Right kidney (tissue), 1 donor: ENCODE measurements around the gene UBE2D3.
A peak's percentile ranks its signal among the peaks of the same experiment; 100 is the strongest.

ENCODE experiments used
- DNase-seq: peaks from one replicate; pipeline ENCODE4 v3.0.0-alpha.2; 2016

UBE2D3 gene

DNA sequence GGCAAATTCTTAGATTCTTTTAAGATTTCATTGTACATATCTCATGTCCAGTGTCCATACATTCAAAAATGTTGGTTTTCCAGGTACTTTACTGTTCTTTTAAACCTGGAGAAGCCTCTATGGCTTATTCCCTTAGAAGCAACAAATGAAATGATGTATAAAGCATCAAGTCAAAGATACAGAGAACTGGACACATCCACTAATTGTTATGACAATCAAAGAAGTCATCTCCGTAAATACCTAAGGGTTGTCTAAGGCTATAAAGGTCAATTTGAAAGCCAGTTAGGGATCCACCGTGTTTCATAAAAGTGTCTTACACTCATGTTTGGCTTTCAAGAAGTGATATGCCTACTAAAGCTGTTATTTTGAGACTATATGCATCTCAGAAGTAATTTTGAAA lies 32.4 kb downstream of the UBE2D3 start:
- no peak for DNase-seq

DNA sequence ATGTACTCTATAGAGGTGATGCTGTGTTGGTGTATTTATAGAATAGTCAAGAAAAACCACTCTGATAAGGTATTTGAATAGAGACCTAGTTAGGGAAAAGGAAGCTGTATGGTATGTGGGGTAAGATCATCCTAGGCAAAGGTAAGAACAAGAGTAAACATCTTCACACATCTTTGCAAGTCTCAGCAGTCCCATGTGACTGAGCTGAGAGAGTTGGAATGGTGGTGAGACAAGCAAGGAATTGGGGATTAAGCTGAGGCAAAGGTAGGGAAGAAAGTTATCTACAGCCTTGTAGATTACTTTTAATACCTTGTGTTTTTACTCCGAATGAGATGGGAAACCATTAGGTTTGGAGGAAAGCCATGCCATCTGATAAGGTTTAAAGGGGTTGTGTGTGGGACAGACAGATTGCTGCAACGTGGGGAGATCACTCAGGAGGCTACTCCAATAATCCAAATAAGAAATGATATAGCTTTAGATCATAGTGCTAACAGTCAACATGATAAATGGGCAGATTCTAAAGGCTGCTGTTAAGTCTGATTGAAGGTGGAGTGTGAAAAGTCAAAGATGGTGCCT lies 34.9 kb downstream of the UBE2D3 start:
- no peak for DNase-seq

DNA sequence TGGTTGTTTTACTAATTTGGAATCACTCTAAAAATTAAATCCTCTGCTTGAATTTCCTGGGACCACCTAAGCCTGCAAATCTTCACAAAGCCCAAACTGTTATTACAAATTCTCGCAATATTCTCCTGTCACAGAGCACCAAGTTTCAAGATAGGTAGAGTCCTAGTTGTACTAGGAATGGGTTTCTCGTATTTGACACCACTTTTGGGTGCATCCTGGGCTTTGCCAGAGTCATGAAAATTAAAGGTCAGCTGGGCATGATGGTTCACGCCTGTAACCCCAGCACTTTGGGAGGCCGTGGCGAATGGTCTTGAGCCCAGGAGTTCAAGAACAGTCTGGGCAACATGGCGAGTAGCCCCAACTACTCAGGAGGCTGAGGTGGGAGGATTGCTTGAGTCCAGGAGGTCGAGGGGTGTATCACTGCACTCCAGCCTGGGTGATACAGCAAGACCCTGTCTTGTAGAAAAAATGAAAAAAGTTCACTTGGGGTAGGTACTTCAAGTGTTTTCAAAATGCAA lies 36.0 kb downstream of the UBE2D3 start:
- DNase-seq: no peak

DNA sequence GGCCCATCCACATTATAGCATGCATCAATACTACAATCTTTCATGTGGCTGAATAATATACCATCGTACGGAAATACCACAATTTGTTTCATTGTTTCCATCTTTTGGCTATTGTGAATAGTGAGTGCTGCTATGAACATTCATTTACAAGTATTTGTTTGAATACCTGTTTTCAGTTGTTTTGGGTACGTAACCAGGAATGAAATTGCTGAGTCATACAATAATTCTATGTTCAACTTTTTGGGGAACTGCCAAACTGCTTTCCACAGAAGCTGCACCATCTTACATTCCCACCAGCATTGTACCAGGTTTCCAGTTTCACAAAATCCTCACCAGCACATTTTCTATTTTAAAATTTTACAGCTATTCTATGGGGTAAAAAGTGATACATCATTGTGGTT lies 38.0 kb downstream of the UBE2D3 start:
- no peak for DNase-seq

DNA sequence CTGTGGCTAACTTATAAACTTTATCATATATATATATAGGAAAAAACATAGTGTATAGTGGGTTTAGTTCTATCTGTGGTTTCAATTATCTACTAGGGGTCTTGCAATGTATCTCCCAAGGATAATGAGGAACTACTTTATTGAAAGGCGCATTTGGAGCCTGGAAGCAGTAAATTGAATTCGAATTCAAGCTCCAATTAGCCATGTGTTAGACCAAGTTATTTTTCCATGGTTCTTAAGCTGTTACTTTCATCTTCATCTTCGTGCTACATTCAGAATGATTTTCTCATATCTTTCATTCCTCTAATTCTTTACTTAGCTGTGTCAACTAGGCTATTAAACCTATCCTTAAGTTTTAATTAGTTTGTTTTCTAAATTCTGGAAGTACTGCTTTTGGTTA lies 39.4 kb downstream of the UBE2D3 start:
- no peak for DNase-seq

DNA sequence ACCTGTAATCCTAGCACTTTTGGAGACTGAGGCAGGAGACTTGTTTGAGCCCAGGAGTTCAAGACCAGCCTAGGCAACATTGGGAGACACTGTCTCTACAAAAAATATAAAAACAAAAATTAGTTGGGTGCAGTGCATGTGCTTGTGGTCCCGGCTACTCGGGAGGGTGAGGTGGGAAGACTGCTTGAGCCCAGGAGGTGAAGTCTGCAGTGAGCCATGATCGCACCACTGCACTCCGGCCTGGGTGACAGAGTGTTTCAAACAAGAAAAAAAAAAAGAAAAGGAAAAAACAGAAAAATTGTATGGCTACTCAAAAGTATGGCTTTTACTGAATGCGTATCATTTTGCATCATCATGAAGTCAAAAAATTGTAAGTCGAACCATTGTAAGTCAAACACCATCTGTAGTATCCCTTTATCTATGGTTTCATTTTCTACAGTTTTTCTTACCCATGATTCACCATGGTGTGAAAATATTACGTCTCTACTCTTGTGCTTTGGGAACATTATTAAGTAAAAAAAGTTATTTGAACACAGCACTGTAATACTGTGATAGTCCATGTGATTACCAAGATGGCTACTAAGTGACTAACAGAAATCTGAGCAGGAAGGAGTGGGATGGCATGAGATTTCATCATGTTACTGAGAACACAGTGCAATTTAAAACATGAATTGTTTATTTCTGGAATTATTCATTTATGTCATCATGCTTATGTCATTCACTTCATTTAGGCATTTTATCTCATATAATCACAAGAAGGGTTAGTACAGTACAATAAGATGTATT lies 40.1 kb downstream of the UBE2D3 start:
- no peak for DNase-seq

DNA sequence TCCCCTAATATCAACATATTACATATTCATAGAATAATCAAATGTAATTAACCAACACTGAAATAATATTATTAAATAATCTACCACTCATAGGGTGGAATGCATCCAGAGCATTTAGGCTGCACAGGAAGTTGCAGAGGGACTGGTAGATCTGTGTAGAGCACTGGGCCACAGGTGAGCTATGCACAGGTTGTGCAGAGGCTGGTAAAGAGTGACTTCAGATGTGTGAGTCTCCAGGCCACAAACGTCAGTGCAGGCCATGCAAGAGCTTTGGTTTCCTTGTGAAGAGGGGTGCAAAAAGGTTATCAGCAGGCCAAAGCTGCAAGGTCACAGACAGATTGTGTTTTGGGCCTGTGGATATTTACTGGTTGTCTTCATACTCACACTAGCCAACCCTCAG lies 41.1 kb downstream of the UBE2D3 start:
- DNase-seq: no peak

DNA sequence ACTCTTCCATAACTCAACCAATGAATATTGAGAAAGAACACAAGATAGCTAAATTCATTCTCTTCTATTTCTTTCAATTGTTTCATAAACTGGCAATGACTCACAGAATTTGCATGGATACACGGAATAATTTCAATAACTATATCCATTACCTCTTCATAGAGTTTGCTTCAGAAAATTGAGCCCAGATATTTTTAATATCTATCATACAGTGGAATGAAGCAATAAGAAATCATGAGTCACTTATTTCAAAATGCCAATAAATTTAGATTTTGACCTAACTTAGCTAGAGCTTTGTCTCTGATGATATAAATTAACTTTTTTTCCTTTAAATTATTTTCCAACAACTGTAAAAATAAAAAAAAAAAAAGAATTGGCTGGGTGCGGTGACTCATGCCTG lies 44.3 kb downstream of the UBE2D3 start:
- DNase-seq: no peak

DNA sequence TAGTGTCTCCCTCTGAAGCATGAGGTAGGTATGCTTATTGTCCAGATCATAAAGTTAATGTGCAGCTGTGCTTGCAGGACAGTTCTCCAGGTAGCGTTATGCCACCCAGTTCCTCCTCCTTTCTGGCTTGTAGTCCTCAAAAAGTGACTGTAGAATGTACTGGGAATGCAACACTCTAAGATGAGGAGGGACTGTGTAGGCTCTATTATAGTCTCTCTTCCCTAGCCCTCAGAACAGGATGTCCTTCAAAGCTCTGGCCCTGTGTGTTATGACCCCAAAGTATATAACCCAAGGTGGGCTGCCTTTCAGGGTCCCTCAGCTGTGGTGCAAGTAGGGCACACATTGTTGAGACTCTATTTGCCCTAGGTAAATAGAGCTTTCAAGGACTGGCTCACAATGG lies 45.8 kb downstream of the UBE2D3 start:
- DNase-seq: no peak

DNA sequence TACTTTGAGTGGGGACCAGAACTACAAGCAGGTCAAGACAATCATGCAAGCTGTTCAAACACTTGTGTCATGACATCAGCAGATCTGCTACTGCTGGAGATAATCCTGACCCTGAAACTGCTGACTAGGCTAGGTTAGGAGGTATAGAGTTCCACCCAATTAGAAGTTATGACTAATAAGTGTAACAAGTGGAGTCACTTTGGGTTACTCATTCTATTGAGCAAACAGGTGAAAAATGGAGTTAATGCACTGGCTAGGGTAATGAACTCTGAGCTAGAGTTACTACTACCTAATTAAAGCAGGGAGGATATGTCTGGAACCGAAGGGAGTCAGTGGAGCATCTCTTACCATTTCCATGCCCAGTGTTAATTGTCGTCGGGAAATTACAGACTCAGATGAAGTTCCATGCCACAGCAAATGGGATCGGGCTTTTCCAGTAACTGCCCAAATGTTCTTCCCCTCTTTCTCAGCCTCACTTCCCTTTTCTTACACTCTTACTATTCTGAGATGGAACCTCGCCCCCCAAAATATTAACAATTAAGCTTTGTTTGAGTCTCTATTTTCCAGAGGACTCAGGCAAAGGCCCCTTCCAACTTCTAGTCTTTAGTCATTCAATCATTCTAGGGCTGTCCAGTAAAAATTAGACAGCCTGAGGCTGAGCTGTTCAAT lies 46.7 kb downstream of the UBE2D3 start:
- no peak for DNase-seq

DNA sequence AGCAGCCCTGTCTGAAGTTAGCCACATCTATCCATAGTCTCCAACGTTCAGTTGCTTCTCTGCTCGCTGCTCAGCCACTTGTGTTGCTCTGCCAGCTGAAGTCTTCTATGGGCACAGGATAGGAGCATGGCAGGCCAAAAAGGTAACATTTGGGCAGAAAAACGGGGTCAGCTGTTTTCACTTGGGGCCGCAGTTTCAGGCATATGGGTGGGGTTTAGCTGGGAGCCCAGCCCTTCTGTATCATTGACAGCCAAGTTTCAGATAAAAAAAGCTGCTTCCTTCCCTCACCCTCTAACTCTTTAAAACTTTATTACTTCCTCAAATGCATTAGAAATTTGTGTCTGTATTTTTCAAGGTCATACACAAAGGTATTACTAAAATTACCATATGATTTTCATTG lies 48.1 kb downstream of the UBE2D3 start:
- DNase-seq: no peak

DNA sequence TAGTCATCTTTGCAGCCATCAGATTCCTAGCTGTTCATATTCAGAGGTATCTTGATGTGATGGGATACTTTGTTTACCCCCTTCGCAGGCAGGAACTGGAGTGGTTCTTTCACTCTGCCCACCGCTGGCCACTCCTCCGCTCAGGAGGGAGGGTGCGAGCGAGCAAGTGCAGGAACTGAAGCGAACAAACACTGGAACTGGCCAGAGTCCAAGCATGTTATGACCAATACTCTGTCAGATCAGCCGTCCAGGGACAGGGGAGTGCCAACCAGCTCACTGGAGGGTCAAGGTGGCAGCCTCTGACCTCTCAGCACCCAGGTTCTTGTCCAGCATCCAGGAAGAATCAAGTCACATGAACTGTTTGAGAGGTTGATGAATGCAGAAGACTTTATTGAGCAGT lies 48.6 kb downstream of the UBE2D3 start:
- peak; percentile 19 for DNase-seq

DNA sequence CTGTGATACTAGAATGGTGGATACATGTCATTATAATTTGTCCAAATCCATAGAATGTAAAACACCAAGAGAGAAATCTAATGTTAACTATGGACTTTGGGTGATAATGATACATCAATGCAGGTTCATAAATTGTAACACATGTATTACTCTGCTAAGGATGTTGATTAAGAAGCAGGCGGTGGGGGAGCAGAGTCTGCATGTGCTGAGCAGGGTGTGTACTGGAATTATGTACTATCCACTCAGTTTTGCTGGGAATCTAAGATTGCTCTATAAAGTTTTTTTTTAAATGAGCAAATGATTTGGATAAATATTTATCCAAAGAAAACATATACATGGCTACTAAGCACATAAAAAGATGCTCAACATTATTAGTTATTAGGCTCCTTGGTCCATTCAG lies 51.5 kb downstream of the UBE2D3 start:
- no peak for DNase-seq

DNA sequence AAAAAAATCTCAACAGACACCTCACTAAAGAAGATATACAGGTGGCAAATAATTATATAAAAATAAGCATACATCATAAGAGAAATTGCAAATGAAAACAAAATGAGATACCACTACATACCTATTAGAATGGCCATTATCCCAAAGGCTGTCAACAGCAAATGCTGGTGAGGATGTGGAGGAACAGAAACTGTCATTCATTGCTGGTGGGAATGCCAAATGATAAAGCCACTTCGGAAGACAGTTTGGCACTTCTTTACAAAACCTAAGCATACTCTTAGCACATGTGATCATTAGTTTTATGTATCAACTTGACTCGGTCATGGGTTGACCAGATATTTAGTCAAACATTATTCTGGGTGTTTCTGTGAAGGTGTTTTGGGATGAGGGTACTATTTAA lies 53.1 kb downstream of the UBE2D3 start:
- DNase-seq: no peak

DNA sequence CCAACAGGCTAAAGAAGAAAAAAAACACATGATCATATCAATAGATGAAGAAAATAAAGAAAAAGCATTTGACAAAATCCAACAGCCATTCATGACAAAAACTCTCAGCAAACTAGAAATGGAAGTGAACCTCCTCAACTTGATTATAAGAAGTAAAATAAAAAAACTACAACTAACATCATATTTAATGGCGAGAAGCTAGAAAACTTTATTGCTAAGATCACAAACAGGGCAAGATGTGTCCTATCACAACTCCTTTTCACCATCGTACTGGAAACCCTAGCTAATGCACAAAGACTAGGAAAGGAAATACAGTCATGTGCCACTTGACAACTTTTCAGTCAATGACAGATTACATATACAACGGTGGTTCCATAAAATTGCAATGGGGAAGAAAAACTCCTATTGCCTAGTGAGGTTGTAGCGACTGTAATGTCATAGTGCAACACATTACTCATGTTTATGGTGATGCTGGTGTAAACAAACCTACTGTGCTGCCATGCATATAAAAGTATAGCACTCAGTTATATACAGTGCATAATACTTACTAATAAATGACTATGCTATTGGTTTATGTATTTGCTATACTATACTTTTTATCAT lies 54.5 kb downstream of the UBE2D3 start:
- DNase-seq: no peak

DNA sequence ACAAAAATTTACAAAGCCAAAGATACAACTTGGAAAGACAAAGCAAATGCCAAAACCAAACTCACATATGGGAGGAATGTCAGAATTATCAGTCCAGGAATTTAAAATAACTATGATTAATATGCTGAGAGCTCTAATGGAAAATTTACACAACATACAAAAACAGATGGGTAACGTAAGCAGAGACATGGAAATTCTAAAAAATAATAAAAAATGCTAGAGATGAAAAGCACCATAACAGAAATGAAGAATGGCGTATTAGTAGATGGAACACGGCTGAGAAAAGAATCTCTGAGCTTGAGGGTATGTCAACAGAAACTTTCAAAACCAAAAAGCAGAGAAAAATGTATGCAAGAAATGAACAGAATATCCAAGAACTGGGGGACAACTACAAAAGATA lies 62.5 kb downstream of the UBE2D3 start:
- DNase-seq: no peak

DNA sequence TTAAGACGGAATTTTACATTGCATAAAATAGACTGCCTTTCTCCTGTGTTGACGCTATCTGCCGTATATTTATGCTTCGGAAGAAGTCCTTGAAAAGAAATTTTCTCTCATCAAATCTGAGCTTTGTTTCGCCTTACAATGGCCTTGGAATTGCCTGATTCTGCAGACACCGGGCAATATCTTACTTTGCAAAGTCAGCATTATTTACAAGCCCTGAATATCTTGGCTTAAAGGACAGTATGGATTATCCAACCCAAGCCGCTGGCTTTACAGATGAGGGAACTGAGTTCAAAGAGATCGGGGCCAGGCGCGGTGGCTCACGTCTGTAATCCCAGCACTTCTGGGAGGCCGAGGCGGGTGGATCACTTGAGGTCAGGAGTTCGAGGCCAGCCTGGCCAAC lies 65.4 kb downstream of the UBE2D3 start:
- no peak for DNase-seq

DNA sequence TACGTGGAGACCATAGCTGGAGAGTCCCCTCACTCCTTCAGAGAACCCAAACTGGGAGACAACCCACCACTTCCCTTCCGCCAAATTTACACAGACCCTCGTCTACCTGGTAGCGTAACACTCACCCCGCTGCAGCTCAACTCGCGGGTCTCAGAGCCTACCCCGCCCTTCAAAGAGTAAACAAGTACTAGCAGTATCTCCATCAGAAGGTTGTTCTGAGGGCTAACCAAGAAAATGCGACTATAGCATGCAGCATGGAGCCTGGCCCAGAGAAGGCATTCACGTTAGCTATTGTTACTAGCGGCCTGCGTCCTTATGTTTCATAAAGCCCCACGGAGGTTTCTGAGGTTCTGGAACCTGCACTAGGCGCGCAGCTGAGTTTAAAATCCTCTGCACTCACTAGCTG lies 66.1 kb downstream of the UBE2D3 start:
- DNase-seq: no peak

DNA sequence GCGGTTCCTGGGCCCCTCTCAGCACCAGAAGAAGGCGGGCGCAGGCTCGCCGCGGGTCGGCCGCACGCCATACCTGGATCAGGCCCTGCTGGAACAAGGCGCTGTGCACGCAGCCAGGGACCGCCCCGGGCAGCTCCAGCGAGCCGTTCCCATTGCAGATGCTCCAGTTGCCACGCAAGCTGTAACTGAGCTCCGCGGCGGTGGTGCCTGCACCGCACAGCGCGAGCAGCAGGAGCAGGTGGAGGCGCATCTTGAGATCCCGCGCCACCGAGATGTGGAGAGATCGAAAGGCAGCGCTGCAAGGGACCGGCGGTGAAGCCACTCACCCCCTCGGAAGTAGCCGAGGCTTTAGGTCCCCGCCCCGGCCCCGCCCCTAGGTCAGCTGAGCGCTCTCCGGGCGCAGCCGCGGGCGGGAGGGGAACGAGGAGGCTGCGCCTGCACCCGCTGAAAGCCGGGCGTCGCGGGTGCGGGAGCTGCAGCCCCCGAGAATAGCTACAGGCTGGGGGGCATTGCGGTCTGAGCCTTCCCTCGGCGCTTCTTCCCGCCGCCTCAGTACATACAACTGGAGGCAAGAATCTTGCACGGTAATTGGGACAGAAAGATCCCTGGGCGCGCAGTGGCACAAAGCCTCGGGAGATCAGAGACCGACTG lies 66.6 kb downstream of the UBE2D3 start, which contains the start of gene MANBA:
Gene MANBA, minus strand, starts transcription at position 324 of the 651 bp plus-strand sequence. Its CDS starts 74 bp downstream, at position 250.
- peak; percentile 89 for DNase-seq

DNA sequence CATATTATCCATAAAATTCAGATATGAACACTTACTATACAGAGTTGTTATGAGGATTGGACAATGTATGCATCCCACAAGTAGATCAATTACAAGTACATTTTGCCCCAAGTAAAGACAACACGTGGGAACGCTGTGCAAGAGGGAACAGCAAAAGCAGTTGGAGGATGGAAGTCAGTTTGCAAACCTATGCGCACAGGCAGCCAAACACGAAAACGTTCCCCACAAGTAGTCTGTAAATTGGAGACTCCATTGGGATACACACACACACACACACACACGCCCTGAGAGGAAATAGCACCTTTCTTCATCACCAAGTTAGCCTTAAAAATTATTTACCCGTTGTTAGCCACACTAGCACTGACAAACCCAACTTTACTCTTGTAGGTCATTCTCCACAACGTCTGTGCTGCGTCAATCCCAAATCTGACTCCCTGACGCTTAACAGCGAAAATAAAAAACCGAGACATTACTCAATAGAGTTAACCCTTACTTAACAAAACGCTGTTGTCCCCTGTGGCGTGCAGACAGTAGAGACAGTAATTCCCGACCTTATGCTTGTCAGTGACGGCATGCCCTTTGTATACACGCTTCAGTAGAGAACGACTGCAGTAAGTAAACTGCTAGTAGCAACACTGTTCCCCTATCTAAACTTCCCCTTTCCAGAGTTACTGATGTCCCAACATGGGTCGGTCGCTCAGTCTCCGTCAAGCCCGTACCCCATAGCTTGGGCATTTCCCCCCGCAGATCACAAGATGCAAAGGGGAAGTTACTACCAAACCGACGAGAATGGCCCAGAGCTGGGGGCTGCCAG lies 67.3 kb downstream of the UBE2D3 start:
- DNase-seq: no peak
